ENCODE data around the gene FBLN2. TPM values are rescaled to one million over a fixed set of nuclear protein-coding genes. Genes with fewer than 3 reads are reported as not detected.

Gene FBLN2
- polyA plus RNA-seq, 1 of the 3 experiments (the other 2 are of a cell fraction) = 5.2 TPM

- no peak for DNase-seq
- H3K27ac ChIP-seq (ENCODE audit: low read depth in 2 of 2, low read length in 1 of 2) = no peak overlapping the region
- no peaks in the 10 kb centered on the region for H4K20me1 ChIP-seq (ENCODE audit: insufficient read depth)
- H3K4me2 ChIP-seq = no peak overlapping the region
- TF ChIP-seq RCOR1 (IDR thresholded peaks at IDR 0.05; ENCODE audit: low read length) = no peak
- no peak for TF ChIP-seq PBX3 (IDR thresholded peaks at IDR 0.05)
- no peak for TF ChIP-seq NFIC (IDR thresholded peaks at IDR 0.05; ENCODE audit: borderline replicate concordance)
- no peak for TF ChIP-seq REST (IDR thresholded peaks at IDR 0.05; ENCODE audit: low read depth, low read length)
- no peak for TF ChIP-seq USF1 (IDR thresholded peaks at IDR 0.05; ENCODE audit: borderline replicate concordance, low read depth)
- no peak for TF ChIP-seq EP300 (IDR thresholded peaks at IDR 0.05; ENCODE audit: borderline replicate concordance in 1 of 2, low read depth in 1 of 2, low read length in 1 of 2)
- TF ChIP-seq MAX (IDR thresholded peaks at IDR 0.05; ENCODE audit: low read depth) = no peak
- TF ChIP-seq SMC3 (IDR thresholded peaks at IDR 0.05; ENCODE audit: low read depth, low read length) = no peak
- no peak for TF ChIP-seq TEAD4 (IDR thresholded peaks at IDR 0.05; ENCODE audit: borderline replicate concordance, insufficient read depth)
- TF ChIP-seq GABPA (IDR thresholded peaks at IDR 0.05; ENCODE audit: low read depth) = no peak
- H3K9me2 ChIP-seq = no peaks in the 10 kb centered on the region
- POLR2A ChIA-PET = no interaction called here
- no peaks in the 10 kb centered on the region for H3K79me2 ChIP-seq (ENCODE audit: insufficient read depth)
- CTCF ChIA-PET = interaction anchor here (0.8 to 24.4 kb wide), 18 partner anchors 10 to 560 kb away, joined by 3 to 979 read pairs (median 5); partner anchors contain the start of gene WNT7A
- H3K9ac ChIP-seq = no peak overlapping the region
- no peaks in the 10 kb centered on the region for H3K27me3 ChIP-seq (ENCODE audit: insufficient read depth)
- H3K36me3 ChIP-seq (replicated peaks in 1 of 2; ENCODE audit: control insufficient read depth in 1 of 2, insufficient read depth in 2 of 2, low read length in 1 of 2) = no peaks in the 10 kb centered on the region
- no peak overlapping the region for H3K4me3 ChIP-seq (ENCODE audit: low read depth in 2 of 2, low read length in 1 of 2)
- WGBS (ENCODE audit: low lambda C conversion rate) = 82% methylated on average over 12 of the region's 12 CpGs
- no peak overlapping the region for H2AFZ ChIP-seq (ENCODE audit: low read depth)
- H3K4me1 ChIP-seq (ENCODE audit: control insufficient read depth in 1 of 2, insufficient read depth in 2 of 2, low read depth in 1 of 2, low read length in 1 of 2) = peaks cover 0 to 10% of the 10 kb centered on the region in 2 experiments; a peak in 1 of 4 replicates
- no peaks in the 10 kb centered on the region for H3K9me3 ChIP-seq
- H3F3A ChIP-seq (replicated peaks; ENCODE audit: insufficient read depth) = peaks cover 6% of the 10 kb centered on the region
These were observed 103.0 kb downstream of the FBLN2 start for GRCh38 chr3:13651775-13652428.

- Histone ChIP-seq H3F3A (replicated peaks; ENCODE audit: insufficient read depth) (peaks cover 6% of the 10 kb centered on the region), H3K4me3 (ENCODE audit: low read depth in 2 of 2, low read length in 1 of 2) (no peak overlapping the region), H4K20me1 (ENCODE audit: insufficient read depth) (no peaks in the 10 kb centered on the region), H3K4me1 (ENCODE audit: control insufficient read depth in 1 of 2, insufficient read depth in 2 of 2, low read depth in 1 of 2, low read length in 1 of 2) (peaks cover 0 to 12% of the 10 kb centered on the region in 2 experiments; a peak in 1 of 4 replicates), H3K9ac (no peak overlapping the region), H3K27me3 (ENCODE audit: insufficient read depth) (no peaks in the 10 kb centered on the region), H3K4me2 (no peak overlapping the region), H3K9me2 (no peaks in the 10 kb centered on the region), H3K36me3 (replicated peaks in 1 of 2; ENCODE audit: control insufficient read depth in 1 of 2, insufficient read depth in 2 of 2, low read length in 1 of 2) (no peaks in the 10 kb centered on the region), H3K27ac (ENCODE audit: low read depth in 2 of 2, low read length in 1 of 2) (no peak overlapping the region), H3K79me2 (ENCODE audit: insufficient read depth) (no peaks in the 10 kb centered on the region), H3K9me3 (no peaks in the 10 kb centered on the region), H2AFZ (ENCODE audit: low read depth) (no peak overlapping the region)
- no peak for DNase-seq
- POLR2A ChIA-PET = no interaction called here
- CTCF ChIA-PET = interaction anchor here (0.8 to 24.4 kb wide), 7 partner anchors 9 to 561 kb away, joined by 3 to 979 read pairs (median 11); partner anchors contain the start of gene WNT7A
- 69% methylated on average over 4 of the region's 4 CpGs for WGBS (ENCODE audit: low lambda C conversion rate)
- TF ChIP-seq NRF1 (IDR thresholded peaks at IDR 0.05; ENCODE audit: low read depth, low read length) (no peak), USF1 (IDR thresholded peaks at IDR 0.05; ENCODE audit: borderline replicate concordance, low read depth) (no peak), SIN3A (IDR thresholded peaks at IDR 0.05; ENCODE audit: borderline replicate concordance, low read depth, low read length) (no peak), GABPA (IDR thresholded peaks at IDR 0.05; ENCODE audit: low read depth) (no peak), CTCF (IDR thresholded peaks at IDR 0.05) (no peak), TEAD4 (IDR thresholded peaks at IDR 0.05; ENCODE audit: borderline replicate concordance, insufficient read depth) (no peak), YY1 (IDR thresholded peaks at IDR 0.05; ENCODE audit: low read depth) (no peak), POLR2AphosphoS5 (IDR thresholded peaks at IDR 0.05; ENCODE audit: low read depth, low read length) (no peak), ELF1 (IDR thresholded peaks at IDR 0.05) (no peak), JUND (IDR thresholded peaks at IDR 0.05) (no peak), GATA2 (CRISPR knock-in tag; IDR thresholded peaks at IDR 0.05) (no peak), FOXM1 (IDR thresholded peaks at IDR 0.05; ENCODE audit: low read depth) (no peak), MEF2A (IDR thresholded peaks at IDR 0.05; ENCODE audit: borderline replicate concordance, low read depth) (no peak)
These were observed 103.8 kb downstream of the FBLN2 start for GRCh38 chr3:13652728-13653127.

Measured in SK-N-SH (cell line).